KMS-11 (cell line): ENCODE measurements around the gene FOXN3.

Experiments used
- H2AFZ ChIP-seq: fragments of 200-600 bp; sonication (generic); 2 replicates; pipeline ENCODE4 v1.6.1; 2016; ENCODE audit warnings: antibody characterized with exemption, mixed run types, low read depth
- H3K27ac ChIP-seq: fragments of 200-600 bp; sonication (generic); 2 replicates; pipeline ENCODE4 v1.6.1; 2016; ENCODE audit warnings: mild to moderate bottlenecking, mixed run types
- H3K27me3 ChIP-seq: fragments of 200-600 bp; sonication (generic); 2 replicates; pipeline ENCODE4 v1.6.1; 2017; ENCODE audit warnings: mild to moderate bottlenecking, low read depth, mixed run types, moderate library complexity; ENCODE audit not compliant: insufficient read depth
- H3K36me3 ChIP-seq: fragments of 200-600 bp; sonication (generic); 2 replicates; pipeline ENCODE4 v1.6.1; 2017; ENCODE audit warnings: mild to moderate bottlenecking, mixed run types; ENCODE audit not compliant: insufficient read depth
- H3K4me1 ChIP-seq: fragments of 200-600 bp; sonication (generic); 2 replicates; pipeline ENCODE4 v1.6.1; 2016; ENCODE audit warnings: mild to moderate bottlenecking, low read depth, mixed run types; ENCODE audit not compliant: poor library complexity, severe bottlenecking
- H3K4me2 ChIP-seq: fragments of 200-600 bp; sonication (generic); 2 replicates; pipeline ENCODE4 v1.7.0; 2016; ENCODE audit warnings: mild to moderate bottlenecking, mixed run types
- H3K4me3 ChIP-seq: fragments of 200-600 bp; sonication (generic); IDR thresholded peaks from 2 replicates; pipeline ENCODE4 v1.6.1; 2017; ENCODE audit warnings: low read depth, low read length, mixed read lengths; ENCODE audit not compliant: insufficient read depth
- H3K79me2 ChIP-seq: fragments of 200-600 bp; sonication (generic); 2 replicates; pipeline ENCODE4 v1.6.1; 2016; ENCODE audit warnings: low read depth, mixed run types; ENCODE audit not compliant: insufficient read depth
- H3K9ac ChIP-seq: fragments of 200-600 bp; sonication (generic); 2 replicates; pipeline ENCODE4 v1.6.1; 2016; ENCODE audit warnings: mild to moderate bottlenecking, mixed run types
- H4K20me1 ChIP-seq: fragments of 200-600 bp; sonication (generic); 2 replicates; pipeline ENCODE4 v1.6.1; 2016; ENCODE audit warnings: mild to moderate bottlenecking, mixed run types; ENCODE audit not compliant: insufficient read depth
- TF ChIP-seq, protein P1 (sequence below): fragments of 200-600 bp; sonication (generic); conservative IDR thresholded peaks from 2 replicates; pipeline ENCODE4 v1.6.1; 2017; ENCODE audit warnings: low read depth, mild to moderate bottlenecking, antibody characterized with exemption, low read length, moderate library complexity, mixed read lengths

Gene FOXN3

DNA sequence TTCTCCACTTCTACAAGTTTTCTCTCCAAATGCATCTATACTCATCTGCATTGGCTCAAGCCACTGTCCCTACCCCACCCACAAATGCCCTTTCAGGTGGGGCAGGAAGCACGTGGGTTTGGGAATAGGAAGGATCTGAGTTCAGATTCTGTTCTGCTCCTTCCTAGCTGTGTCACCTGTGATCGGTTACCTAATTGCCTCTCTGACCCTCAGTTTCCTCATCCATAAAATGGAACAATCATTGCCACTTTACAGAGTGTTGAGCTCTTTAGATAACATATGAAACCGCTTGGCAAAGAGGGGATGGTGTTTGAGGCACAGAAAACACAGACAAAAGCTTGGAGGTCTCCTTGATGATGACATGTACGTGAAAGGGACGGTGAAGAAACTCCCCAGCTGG is 34.5 kb downstream of the FOXN3 start:
- H3K27me3 ChIP-seq = no peaks in the 10 kb centered on the region
- H4K20me1 ChIP-seq = no peaks in the 10 kb centered on the region
- H3K4me3 ChIP-seq = no peak overlapping the region
- no peak overlapping the region for H2AFZ ChIP-seq
- peaks cover 14% of the 10 kb centered on the region for H3K4me1 ChIP-seq
- H3K36me3 ChIP-seq = no peaks in the 10 kb centered on the region
- H3K79me2 ChIP-seq = no peaks in the 10 kb centered on the region
- H3K27ac ChIP-seq = no peak overlapping the region
- H3K4me2 ChIP-seq = no peak overlapping the region
- no peak overlapping the region for H3K9ac ChIP-seq
- TF ChIP-seq, protein P1, sequence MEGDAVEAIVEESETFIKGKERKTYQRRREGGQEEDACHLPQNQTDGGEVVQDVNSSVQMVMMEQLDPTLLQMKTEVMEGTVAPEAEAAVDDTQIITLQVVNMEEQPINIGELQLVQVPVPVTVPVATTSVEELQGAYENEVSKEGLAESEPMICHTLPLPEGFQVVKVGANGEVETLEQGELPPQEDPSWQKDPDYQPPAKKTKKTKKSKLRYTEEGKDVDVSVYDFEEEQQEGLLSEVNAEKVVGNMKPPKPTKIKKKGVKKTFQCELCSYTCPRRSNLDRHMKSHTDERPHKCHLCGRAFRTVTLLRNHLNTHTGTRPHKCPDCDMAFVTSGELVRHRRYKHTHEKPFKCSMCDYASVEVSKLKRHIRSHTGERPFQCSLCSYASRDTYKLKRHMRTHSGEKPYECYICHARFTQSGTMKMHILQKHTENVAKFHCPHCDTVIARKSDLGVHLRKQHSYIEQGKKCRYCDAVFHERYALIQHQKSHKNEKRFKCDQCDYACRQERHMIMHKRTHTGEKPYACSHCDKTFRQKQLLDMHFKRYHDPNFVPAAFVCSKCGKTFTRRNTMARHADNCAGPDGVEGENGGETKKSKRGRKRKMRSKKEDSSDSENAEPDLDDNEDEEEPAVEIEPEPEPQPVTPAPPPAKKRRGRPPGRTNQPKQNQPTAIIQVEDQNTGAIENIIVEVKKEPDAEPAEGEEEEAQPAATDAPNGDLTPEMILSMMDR = no peak

DNA sequence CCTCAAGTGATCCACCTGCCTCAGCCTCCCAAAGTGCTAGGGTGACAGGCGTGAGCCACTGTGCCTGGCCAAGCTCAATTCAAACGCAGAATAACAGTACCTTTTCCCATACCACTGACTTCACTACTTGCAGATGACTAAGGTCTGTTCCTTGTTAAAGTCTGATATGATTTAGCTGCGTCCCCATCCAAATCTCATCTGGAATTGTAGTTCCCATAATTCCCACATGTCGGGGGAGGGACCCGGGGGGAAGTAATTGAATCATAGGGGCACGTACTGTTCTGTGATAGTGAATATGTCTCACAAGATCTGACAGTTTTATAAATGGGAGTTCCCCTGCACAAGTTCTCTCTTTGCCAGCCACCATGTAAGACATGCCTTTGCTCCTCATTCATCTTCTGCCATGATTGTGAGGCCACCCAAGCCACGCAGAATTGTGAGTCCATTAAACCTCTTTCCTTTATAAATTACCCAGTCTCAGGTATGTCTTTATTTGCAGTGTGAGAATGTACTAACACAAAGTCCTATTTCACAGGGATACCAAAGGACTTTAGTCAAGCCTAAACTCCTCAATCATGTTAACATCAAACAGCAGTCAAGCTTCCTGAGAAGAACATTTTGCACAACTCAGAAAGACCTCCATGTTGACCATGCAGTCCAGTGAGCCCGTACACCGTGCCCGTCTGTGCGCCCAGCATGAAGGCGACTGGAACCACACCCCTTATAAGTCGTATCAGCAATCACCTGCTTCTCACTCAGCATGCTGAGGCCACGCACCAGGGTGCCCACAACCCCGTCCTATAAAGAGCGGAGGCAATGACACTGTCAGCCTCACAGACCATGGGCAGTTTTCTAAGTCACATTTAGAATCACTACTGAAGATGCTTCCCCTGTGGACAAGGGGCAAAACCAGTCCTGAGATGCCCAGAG is 36.9 kb downstream of the FOXN3 start:
- Histone ChIP-seq H2AFZ (no peak overlapping the region), H3K4me1 (no peaks in the 10 kb centered on the region), H3K79me2 (no peaks in the 10 kb centered on the region), H3K27me3 (no peaks in the 10 kb centered on the region), H4K20me1 (no peaks in the 10 kb centered on the region), H3K4me2 (no peak overlapping the region), H3K36me3 (no peaks in the 10 kb centered on the region), H3K27ac (no peak overlapping the region), H3K4me3 (no peak overlapping the region), H3K9ac (no peak overlapping the region)
- TF ChIP-seq, protein P1 = no peak

DNA sequence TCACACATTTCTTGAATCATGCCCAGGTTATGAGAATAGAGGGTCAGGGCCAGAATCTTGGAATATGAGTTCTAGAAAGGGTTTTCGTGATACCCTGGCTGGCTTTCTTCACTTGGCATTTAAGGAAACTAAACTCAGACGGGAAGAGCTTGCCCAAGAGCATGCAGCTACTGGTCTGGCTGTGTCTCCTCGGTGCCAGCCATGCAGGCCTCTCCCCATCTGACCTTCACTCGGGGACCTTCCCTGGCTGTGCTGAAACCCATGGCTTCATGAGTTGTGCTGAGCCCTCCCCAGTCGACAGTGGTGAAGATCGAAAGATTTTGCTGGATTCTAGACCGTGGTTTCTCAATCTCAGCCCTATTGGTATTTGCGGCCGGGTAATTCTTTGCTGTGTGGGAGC is 38.0 kb downstream of the FOXN3 start:
- TF ChIP-seq, protein P1 = no peak
- H4K20me1 ChIP-seq = no peaks in the 10 kb centered on the region
- H3K4me2 ChIP-seq = no peak overlapping the region
- no peaks in the 10 kb centered on the region for H3K36me3 ChIP-seq
- no peaks in the 10 kb centered on the region for H3K4me1 ChIP-seq
- no peaks in the 10 kb centered on the region for H3K27me3 ChIP-seq
- no peak overlapping the region for H3K27ac ChIP-seq
- H3K4me3 ChIP-seq = no peak overlapping the region
- H2AFZ ChIP-seq = no peak overlapping the region
- no peaks in the 10 kb centered on the region for H3K79me2 ChIP-seq
- no peak overlapping the region for H3K9ac ChIP-seq

DNA sequence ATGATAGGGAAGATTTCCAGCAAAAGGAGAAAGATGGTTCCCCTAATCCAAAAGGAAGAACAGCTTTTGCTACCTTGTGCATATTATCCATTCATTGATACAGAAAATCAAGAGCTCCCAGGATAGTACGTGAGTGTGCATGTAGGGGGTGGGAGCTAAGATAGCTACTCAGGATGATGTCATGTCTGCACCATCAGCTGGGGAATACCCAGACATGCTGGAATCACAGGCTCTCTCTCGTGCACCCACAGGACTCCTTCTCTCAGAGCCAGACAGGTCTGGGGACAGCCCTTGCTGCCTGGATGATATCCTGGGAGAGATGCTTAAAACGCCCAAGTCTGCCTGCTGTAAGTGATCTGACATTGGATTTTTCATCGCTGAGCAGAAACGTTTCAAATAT is 38.9 kb downstream of the FOXN3 start:
- no peaks in the 10 kb centered on the region for H3K79me2 ChIP-seq
- H2AFZ ChIP-seq = no peak overlapping the region
- H3K36me3 ChIP-seq = no peaks in the 10 kb centered on the region
- no peak overlapping the region for H3K4me2 ChIP-seq
- no peak overlapping the region for H3K4me3 ChIP-seq
- H3K9ac ChIP-seq = no peak overlapping the region
- H3K4me1 ChIP-seq = no peaks in the 10 kb centered on the region
- H3K27me3 ChIP-seq = no peaks in the 10 kb centered on the region
- H3K27ac ChIP-seq = no peak overlapping the region
- TF ChIP-seq, protein P1 = no peak
- no peaks in the 10 kb centered on the region for H4K20me1 ChIP-seq
